ENCODE data around the gene ARSB.
A peak's percentile ranks its signal among the peaks of the same experiment; 100 is the strongest.

ARSB gene

DNA sequence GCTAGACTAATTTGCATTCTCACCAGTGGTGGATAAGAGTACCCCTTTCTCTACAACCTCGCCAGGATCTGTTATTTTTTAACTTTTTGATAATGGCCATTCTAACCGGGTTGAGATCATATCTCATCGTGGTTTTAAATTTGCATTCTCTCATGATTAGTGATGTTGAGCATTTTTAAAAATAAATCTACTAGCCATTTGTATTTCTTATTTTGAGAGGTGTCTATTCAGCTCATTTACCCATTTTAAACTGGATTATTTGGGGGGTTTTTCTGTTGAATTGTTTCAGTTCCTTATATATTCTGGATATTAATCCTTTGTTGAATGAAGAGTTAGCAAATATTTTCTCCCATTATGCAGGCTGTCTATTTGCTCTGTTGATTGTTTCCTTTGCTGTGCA, 139.6 kb downstream of the ARSB start:
- DNase-seq, result no peak

DNA sequence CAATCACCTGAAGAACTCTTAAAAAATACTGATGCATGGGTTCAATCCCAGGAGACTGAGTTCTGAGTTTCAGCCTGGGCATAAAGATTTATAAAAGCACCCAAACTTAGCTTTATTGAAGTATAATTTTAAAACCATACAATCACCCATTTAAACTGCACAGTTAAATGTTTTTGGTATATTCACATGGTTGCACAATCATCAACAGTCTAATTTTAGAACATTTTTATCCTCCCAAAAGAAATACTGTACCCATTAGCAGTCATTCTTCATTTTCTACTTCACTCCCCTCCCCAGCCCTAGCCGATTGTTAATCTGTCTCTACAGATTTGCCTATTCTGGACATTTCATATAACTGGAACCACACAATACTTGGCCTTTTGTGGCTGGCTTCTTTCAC, 141.7 kb downstream of the ARSB start:
- no peak for DNase-seq

DNA sequence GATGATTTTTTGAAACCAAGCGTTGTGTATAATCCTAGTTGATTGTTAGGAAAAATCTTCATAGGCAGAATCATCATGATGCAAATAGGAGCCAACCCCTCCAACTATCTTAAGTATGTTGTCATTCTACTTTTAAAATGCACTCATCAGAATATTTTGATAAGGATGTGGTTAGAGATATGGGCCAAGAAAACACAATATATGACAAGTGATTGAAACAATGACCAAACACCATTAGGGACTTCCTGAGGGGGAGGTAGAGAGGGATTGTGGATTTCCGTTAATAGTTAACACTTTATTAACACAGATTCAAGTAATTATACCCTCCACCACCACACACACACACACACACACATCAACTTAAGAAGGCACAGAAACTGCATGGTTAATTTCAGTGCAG, 143.3 kb downstream of the ARSB start:
- no peak for DNase-seq

DNA sequence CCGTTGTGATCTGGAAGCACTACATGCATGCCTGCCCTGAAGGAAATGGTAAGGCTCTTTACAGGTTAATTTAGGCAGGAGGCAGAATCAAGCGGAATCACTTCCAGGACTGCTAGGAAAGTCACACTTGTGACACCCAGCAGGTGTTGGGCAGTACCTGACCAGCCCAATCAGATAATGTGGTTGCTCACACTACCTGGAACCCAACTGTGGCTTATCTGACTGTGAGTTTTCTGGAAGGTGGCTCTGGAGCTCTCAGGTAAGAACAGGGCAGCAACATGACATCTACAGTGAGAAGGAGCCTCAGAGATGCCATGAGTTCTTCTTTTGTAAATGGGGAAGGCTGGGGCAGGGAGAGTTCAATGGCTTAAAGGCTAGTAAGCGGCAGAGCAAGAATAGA, 146.4 kb downstream of the ARSB start:
- DNase-seq, result no peak

DNA sequence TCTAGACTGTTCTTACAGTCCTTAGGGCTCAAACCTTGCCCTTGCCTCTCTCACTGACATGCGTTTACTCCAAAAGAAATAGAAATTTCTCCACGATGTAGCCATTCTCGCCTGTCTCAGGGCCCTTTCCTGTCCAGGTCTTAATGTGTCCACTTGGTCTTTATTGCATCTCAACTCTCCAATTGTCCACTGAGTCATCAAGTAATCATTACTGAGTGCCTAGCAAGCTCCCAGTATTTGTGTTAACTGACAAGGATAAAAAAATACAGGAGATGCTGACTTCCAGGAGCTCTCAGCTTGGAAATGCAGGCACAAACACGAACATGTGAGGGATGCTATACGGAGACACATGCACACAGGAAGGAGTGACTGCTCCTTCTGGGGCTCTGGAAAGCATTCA, 147.3 kb downstream of the ARSB start:
- no peak for DNase-seq

DNA sequence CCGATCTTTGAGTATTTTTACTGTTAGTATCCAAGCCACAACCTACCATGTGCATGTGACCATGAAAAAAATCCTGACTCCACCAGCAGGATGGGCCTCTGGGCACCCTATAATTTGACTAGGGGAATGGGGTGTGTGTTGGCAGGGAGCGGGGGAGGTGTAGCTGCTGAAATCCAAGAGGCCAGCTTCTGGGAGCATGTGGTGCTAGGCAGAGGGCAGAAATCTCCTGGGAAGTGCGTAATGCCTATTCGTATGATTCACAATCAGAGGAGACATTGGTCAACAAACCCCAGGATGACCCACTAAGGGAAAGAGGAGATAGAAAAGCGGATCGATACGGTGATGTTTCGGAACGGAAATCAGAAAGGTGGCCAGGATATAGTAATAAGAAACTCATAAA, 149.9 kb downstream of the ARSB start:
- no peak for DNase-seq

DNA sequence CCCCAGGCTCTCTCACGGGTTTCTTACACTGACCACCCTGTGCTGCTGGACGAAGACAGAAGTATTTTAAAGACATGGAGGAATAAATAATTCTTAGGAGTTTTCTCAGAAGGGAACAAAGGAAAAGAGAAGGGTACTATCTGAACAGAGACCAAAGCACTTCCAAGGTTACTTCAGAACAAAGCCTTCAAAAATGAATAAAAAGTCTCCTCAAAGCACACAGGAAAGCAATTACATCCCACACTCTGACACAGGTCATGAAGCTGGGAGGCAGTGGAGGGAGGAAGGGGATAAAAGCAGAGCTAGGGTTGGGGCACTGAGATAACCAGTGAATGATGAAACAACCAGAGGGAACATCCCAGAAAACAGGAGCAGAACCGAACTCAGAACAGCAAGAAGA, 151.8 kb downstream of the ARSB start:
- DNase-seq, result no peak

DNA sequence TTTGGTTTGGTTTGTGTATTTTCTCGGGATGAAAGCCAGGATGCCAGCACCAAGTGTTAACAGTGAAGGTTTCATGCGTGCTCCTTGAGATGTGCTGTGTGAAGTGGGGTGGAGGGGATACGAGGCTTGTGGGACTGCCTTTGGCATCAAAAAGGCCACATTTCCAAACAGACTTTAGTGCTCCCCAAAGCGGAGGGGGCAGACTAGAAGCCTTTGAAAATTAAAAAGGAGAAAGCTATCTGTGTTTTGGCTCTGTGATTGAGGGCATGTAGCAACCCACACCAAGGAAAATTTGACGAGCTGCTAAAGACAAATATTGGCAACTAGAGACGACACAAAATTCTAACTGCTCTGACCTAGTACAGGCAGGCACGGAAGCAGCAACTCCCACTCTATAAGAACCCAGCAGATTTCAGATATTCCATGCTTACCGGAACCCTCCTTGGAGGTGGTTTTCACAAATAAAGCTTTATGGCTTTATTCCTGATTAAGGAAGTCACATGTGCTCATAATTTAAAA, 154.5 kb downstream of the ARSB start:
- no peak for DNase-seq

DNA sequence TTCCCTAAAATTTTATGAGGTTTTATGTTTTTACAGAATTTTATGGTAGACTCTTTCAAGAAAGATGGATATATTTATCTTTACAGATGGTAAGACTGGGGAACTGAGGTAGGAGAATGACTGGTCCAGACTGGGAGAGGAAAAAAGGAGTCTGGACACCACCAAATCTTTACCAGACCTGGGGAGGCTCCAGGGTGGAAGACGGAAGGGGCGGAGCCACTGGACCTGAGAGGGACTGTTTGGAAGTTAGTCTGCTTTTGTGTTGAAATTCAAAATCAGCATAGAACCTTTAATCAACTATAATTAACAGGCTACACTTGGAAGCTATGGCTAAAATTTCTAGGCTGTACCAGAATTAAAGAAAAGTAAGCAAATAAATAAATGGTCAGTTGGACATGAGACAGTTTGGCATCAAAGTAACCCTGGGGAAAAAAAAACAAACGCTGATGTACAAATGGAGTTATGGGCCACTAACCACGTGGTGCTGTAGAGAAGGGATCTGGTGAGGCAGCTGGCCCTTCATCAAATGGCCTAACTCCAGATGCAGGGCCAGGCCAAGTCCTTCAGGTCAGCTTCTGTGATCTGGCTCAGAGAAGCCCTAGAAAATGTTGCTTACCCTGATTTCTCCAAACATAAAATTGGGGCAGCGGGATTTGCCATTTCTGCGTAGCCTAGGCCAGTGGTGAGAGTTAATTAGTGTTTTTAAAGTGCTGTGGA, 155.1 kb downstream of the ARSB start:
- DNase-seq, result peak in 16 of 56 donors; percentile 6 to 55 (median 18)

DNA sequence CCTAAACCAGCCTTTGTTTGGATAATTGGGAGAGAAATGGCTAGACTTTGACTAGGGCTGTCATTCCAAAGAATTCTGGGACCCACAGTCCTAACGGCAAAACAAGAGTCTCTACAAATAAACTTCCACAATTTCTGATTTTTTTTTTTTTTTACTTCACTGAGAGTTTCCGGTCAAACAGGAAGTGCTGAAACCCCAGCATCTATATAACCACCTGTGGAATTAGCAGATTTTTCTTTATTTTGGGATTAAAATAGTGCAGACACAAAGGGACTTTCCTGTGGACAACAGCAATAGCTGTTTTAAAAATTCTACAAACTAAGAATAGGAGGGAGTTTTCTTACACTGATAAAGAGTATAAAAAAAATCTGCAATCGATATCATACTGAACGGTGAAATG, 157.4 kb downstream of the ARSB start:
- DNase-seq, result no peak

DNA sequence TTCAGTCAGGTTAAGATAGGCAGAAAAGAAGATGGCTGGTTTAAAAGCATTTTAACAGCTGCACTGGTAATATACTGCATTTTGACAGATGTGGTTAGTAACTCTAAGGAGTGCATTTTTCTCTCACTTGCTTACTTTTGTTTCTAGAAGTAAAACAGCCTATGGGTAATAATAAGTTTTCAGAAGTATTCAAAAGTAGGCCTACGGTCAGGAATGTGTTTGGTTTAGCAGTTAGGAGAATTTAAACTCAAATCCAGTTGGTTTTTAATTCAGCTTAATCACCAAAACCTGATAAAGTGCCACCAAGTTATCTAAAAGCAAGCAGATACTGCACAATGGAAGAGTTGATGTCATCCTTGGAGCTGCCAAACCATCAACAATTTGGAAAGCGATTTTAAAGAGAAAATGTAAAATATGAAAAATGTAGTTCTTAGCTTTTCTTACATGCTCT, 160.3 kb downstream of the ARSB start:
- no peak for DNase-seq

DNA sequence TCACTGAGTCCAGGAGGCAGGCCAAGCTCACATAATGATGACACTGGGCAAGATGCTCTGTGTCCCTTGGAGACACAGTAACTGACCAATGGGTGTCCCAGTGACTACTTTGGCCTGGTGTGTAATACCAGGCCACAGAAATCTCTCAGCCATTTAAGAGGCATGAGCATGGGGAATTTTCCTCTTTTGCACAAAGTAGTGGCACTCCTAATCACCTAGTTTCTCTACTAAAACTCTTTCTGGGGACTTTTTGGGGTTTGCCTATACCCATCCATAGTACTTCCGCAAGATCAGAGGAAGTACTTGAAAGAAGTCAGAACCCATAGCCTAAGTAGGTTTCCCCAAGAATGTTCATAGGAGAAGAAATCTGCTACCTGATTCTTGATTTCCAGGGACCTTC, 161.9 kb downstream of the ARSB start:
- no peak for DNase-seq

DNA sequence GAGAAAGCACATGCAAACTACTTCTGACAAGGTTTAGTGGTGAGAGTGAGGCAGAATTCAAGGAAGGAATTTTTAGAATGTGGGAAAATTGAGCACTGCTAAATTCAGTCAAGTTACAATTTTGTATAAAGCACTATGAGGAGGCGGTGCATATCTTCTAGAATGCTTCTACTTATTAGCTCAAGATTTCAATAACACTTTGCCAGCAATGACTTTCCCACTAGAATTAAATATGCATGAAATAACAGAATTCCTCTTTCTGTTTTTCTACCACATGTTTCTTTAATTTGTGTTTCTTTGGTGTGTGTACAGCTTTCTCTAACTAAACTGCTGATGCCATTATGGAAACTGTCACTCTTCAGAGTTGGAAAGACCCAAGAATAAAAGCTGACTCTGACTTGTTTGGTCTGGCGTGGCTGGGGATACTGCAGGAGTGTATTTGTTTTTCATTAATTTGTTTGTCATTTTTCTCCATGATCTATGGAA, 163.5 kb downstream of the ARSB start:
- DNase-seq, result no peak

DNA sequence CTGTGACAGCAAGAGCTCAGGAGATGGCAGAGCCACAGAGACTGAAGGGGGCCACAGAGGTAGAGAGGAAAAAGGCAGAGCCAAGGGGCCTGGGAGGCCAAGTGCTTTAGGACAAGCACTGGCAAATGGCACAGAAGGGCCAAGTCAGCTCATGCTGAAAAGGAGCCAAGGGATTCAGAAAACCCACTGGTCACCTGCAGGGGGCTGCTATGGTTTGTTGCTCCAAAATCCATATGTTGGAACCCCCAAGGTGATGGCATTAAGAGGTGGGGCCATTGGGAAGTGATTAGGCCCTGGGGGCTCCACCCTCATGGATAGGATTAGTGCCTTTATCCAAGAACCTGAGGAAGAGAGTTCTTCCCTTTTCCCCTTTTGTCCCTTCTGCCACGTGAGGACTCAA, 165.4 kb downstream of the ARSB start:
- no peak for DNase-seq

DNA sequence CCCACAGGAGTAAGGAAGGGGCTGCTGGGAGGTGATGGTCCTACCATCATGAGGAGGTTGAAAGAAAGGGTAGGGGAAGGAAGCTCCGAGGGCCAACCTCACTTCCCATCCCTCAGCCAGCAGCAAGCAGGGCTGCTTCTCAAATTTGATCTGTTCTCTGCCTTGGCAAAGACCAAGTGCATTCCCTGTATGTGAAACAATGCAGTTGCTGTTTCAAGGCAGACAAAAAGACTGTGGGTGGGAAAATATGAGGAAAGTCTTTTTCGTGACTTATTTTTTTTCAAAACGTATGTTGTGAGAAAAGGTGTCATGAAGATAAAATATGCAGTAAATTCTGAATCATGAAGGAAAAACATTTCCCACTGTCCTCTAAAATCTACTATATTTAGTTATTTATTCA, 165.9 kb downstream of the ARSB start:
- peak in 5 of 56 donors; percentile 2 to 8 (median 3) for DNase-seq

DNA sequence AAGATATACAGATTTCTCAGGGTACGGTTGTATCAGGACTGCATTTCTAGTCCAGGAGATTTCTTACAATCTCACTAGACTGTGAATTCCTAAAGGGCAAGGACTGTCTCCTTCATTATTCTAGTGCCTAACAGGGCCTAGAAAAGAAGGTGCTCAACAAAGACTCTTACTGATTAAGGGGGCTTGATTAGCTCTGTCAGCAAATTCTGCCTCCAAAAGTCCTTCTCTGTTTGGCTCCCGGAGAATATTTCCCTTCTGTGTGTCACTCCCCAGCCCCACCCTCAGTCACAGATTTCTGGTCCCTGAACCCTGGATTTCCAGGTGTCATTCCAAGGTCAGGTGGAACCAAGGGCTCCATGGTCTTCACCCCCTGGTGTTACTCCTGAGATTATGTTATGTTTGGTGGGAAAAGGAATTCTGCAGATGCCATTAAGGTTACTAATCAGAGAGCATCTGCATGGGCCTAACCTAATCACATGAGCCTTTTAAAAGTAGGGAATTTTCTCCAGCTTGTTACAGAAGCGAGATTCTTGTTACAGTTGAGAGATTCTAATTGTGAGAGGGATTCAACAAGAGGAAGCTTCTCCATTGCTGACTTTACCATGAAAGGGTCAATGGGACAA, 168.9 kb downstream of the ARSB start:
- DNase-seq, result no peak

DNA sequence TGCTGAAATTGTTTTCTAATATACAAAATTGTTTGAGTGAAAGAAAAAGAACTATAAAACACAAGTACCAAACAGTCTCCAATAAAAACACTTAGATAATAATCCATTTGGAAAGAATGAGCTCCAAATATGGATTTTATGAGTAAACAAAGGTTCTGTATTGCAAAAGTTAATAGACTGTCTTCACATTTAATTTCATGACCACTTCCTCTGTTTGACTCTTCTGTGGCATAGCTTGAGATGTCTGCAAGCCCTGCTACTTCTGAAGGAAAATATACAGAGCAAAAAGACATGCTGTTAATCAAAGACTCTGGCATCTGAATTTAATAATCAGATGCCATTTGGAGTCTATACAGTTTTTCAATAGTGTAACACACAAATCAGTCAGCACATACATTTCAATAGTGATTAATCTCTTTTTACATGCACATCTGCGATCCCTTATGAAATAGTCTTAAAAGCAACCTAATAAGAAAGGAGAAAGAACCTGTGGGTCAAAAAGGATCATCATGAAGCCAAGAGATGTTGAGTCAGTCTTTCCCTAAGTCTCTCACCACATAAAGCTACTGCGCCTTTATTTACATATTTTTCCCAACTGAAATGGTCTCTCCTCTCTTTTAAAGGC, 171.1 kb downstream of the ARSB start:
- DNase-seq, result no peak

DNA sequence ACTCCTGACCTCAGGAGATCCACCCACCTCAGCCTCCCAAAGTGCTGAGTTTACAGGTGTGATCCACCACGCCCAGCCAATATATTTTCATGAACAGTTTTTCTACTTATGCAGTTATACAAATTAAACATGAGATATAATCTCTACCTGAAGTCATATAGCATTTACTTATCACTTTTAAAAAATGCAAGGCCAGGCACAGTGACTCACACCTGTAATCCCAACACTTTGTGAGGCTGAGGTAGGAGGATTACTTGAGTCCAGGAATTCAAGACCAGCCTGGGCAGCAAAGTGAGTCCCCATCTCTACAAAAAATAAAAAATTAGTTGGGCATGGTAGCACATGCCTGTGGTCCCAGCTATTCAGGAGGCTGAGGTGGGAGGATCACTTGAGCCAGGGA, 171.8 kb downstream of the ARSB start:
- no peak for DNase-seq

DNA sequence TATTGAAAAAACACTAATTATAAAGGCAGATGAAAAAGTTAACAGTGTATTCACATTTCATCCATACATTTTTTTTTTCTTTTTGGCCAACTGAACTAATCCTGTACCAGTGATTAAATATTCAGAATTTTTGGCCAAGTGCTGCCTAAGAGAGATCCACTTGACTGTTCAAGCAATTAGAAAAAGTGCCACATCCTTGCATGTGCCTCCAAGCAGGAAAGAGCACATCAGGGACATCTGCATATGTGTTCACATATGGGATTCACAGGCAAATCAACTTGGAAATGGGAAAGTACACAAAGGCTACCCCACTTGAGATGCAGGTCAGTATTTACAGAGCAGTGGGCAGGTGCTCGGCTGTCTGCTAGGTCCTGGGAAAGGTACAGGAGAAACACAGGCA, 173.2 kb downstream of the ARSB start:
- no peak for DNase-seq

DNA sequence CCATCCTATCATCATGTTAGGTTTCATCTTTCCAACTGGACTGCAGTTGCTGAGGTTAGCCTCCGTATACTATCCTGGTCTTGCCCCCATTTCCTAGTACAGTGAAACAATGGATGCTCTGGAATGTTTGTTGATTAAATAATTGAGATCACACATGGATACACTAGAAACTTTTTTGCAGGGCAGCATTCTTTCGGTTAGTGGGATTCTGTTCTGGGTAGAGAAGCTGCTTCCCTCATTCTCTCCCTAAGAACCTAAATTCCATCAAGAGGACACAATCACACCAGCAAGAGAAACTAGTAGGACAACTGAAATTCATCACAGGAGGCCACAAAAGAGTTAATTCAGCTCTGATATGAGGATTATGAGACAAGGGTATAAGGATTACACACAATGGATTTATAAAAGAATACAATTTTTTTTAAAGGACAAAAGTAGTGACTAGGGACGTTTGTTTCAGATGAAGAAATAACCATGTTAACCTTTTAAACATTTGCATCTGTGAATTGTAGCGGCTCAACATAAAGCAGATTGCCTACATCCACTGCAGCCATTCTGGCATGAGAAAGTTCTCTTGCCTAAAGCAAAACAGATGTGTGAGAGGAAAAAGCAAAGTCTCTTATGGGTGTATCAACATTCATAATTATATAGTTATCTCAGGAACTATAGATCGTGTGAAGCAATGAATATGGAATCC, 173.8 kb downstream of the ARSB start:
- no peak for DNase-seq

DNA sequence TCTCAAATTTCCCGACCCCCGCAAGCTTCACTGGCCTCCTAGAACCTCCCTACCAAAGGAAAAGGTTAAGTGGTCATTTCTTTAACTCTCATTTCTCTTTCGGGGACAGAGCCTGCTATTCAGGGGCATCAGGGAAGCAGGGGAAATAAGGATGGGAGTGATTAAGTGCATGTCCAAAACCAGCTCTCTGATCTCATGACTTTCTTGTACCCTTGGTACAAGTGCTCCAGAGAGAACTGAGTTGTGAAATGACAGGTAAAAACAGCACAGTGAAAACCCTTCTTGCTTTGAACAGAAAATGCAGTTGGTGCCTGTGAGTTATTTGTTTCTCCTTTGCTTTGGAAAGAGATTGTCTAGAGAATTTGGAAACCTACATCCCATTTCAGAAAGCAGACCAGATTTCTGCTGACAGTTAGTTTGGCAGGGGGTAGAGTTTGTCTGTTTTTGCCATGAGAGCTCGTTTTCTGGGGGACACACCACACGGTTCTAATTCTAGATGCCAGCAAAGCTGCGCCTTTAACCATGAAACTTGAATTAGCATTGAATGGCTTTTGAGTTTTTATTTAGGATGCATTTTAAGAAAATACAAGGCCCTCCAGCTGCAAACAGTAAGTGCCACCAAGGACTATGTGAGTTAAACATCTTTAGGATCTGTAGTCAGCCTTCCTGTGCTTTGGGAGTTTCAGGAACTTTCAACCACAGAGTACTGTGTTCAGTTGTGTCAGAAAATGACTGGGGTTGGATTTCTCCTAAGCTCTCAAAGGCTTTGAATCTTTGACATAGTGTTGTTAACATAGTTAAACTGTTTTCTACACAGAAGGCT, 174.8 kb downstream of the ARSB start:
- DNase-seq, result no peak
